ENCODE data around the gene BNIP1. TPM values are rescaled to one million over a fixed set of nuclear protein-coding genes. Genes with fewer than 3 reads are reported as not detected.

The BNIP1 gene
- total and polyA plus RNA-seq, 9 donors, result 8.3 to 17.6 (median 9.5) TPM

- H3K27ac ChIP-seq, result no peak overlapping the region
- intact Hi-C loops (cut with DNase I), result no loop called here
- WGBS, 3 donors, result 94 to 96% (median 94%) methylated on average over 3 of the region's 3 CpGs
- no peaks in the 10 kb centered on the region for H3K36me3 ChIP-seq
- H3K4me1 ChIP-seq (ENCODE audit: insufficient read depth), result no peaks in the 10 kb centered on the region
- DNase-seq, result no peak
- TF ChIP-seq EP300 (IDR thresholded peaks at IDR 0.05) (no peak), CTCF (IDR thresholded peaks at IDR 0.05) (no peak), POLR2A (IDR thresholded peaks at IDR 0.05) (no peak)
- no peak overlapping the region for H3K4me3 ChIP-seq
- no peaks in the 10 kb centered on the region for H3K27me3 ChIP-seq
- H3K9me3 ChIP-seq, result no peaks in the 10 kb centered on the region
Measured at GRCh38 chr5:173138707-173139106, 5.6 kb upstream of the BNIP1 start.

- no peak overlapping the region for H3K27ac ChIP-seq
- H3K36me3 ChIP-seq, result no peaks in the 10 kb centered on the region
- intact Hi-C loops (cut with DNase I), result loop anchor here in 3 of 4 donors (5.0 to 10.0 kb wide), 3 partner anchors 145 to 157 kb away; partner anchors contain the start of gene ATP6V0E1 (in 2 of the 3)
- TF ChIP-seq EP300 (IDR thresholded peaks at IDR 0.05) (no peak), CTCF (IDR thresholded peaks at IDR 0.05) (no peak), POLR2A (IDR thresholded peaks at IDR 0.05) (no peak)
- H3K4me3 ChIP-seq, result no peak overlapping the region
- no peaks in the 10 kb centered on the region for H3K4me1 ChIP-seq (ENCODE audit: insufficient read depth)
- H3K9me3 ChIP-seq, result no peaks in the 10 kb centered on the region
- DNase-seq, result no peak
- no peaks in the 10 kb centered on the region for H3K27me3 ChIP-seq
- 86 to 95% (median 94%) methylated on average over 1 of the region's 1 CpG for WGBS, 3 donors
Measured at GRCh38 chr5:173139631-173140030, 4.7 kb upstream of the BNIP1 start.

- WGBS, 3 donors, result 52 to 83% (median 78%) methylated on average over 3 to 4 of the region's 4 CpGs
- Histone ChIP-seq H3K9me3 (no peaks in the 10 kb centered on the region), H3K27ac (no peak overlapping the region), H3K27me3 (no peaks in the 10 kb centered on the region), H3K4me1 (ENCODE audit: insufficient read depth) (peaks cover 1% of the 10 kb centered on the region), H3K4me3 (no peak overlapping the region), H3K36me3 (no peaks in the 10 kb centered on the region)
- no peak for DNase-seq
- TF ChIP-seq CTCF (IDR thresholded peaks at IDR 0.05) (no peak), EP300 (IDR thresholded peaks at IDR 0.05) (no peak), POLR2A (IDR thresholded peaks at IDR 0.05) (no peak)
- intact Hi-C loops (cut with DNase I), result loop anchor here in 3 of 4 donors (5.0 to 10.0 kb wide), 3 partner anchors 144 to 158 kb away; partner anchors contain the start of gene ATP6V0E1 (in 2 of the 3)
Measured at GRCh38 chr5:173140769-173141168, 3.6 kb upstream of the BNIP1 start.

DNA sequence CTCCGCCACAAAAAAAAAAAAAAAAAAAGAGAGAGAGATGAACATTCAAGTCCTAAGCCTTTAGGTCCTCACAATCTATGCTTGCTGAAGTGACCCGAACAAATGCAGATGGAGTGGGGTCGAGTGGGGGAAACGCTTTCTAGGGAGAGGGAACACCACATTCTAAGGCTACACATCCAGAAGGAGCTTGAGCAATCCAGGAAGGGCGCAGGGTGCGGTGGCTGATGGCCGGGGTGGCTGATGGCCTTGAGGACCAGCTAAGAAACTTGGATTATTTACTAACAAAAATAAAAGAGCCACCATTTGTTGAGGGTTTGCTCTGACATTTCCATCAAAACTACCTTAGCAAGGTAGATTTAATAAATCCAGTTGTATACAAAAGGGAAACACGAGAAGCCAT is 764 bp upstream of the BNIP1 start:
- no peaks in the 10 kb centered on the region for H3K27me3 ChIP-seq
- H3K36me3 ChIP-seq, result no peaks in the 10 kb centered on the region
- H3K9me3 ChIP-seq, result no peaks in the 10 kb centered on the region
- 84 to 91% (median 84%) methylated on average over 8 of the region's 8 CpGs for WGBS, 3 donors
- intact Hi-C loops (cut with DNase I), result loop anchor here in 3 of 4 donors (5.0 to 10.0 kb wide), 3 partner anchors 141 to 161 kb away; partner anchors contain the start of gene ATP6V0E1 (in 2 of the 3)
- DNase-seq, result no peak
- peaks cover 1% of the 10 kb centered on the region for H3K4me1 ChIP-seq (ENCODE audit: insufficient read depth)
- no peak overlapping the region for H3K27ac ChIP-seq
- no peak for TF ChIP-seq CTCF (IDR thresholded peaks at IDR 0.05)
- no peak for TF ChIP-seq EP300 (IDR thresholded peaks at IDR 0.05)
- no peak for TF ChIP-seq POLR2A (IDR thresholded peaks at IDR 0.05)
- no peak overlapping the region for H3K4me3 ChIP-seq

Measured in ovary (tissue), 9 donors.